GM20000 (cell line): ENCODE data around the gene RAB3IP.

Experiments used
- DNase-seq: peaks from one replicate; pipeline ENCODE4 v3.0.0; 2012; ENCODE audit warnings: low spot score
- CTCF ChIP-seq: IDR thresholded peaks from 2 replicates; pipeline ENCODE4 v1.5.1; 2012; ENCODE audit warnings: mild to moderate bottlenecking, control low read depth; ENCODE audit errors: extremely low read depth, missing control alignments

RAB3IP gene

GRCh38 chr12:69726922-69727321, 11.7 kb upstream of the RAB3IP start:
- no peak for DNase-seq
- no peak for TF ChIP-seq CTCF

DNA sequence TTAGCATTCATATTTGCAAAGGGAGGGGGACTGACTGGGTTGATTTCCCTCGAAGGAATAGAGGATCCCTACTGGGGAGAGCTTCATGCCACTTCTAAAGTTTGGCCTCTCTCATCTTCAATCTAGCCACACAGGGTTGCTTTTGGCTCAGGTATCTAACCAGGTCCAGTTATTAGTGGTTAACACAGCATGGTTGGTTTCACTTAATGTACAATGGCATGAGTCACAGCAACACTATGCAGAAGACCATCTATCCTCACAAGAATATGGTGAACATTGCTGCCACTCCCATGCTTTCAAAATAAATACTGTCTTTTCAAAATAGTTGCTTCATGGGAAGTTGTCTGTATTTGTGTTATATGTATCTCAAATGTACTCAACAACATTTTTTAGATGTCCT, 6.6 kb upstream of the RAB3IP start:
- no peak for DNase-seq
- no peak for TF ChIP-seq CTCF

DNA sequence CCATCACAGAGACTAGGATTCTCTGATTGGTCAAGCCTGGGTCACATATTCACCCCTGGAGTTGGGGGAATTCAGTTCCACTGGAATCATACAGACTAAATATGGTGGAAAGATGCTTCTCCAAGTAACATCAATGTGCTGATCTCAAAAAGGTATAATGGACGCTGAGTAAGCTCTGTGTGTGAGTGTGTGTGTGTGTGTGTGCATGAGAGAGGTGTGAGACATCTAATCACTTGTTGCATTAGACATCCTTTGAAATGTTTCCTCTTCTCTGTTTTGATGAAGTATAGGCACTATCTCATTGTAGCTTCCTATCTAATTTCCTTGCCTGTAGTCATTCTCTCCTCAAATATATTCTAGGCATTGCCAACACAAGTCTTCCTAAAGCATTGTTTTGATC, 5.0 kb upstream of the RAB3IP start:
- DNase-seq, result no peak
- TF ChIP-seq CTCF, result no peak

DNA sequence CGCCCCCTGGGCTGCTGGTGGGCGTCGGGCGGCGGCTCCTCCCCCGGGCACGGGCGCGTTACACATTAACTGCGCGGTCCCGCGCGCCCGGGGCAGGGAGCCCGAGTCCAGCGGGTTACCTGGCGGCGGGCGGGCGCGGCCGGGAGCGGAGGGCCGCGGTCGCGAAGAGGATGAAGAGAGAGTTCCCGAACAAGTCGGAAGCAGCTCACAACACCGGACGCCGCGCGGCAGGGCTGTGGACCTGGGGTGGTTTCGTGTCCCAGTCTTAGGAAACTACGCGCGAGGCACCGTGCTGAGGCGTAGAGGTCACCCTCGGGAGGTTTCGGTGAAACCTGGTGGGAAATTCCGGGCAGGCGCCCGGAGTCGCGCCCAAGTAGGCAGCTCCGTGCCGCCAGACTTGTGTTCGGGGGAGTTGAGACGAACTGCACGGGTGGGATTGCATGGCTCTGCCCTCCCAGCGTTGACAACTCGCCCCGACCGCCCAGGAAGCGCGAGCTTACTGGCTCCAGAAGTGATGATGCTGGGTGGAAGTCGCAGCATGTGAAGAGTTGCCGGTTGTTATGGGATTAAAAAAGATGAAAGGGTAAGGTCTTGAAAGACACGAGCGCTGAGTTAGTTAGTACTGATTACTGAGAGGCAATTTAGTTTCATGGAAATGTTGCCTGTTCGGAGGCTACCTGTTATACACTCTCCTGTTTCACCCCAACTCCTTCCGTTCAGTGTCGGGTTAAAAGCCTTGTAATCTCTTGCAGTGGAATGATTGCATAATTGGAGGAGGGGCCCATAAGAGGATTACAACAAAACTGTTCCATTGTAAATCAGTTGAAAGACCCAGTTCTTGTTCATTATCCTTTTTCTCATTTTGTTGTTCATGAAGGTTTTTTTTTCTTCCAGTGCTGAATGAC, 879 bp downstream of the RAB3IP start:
- peak; percentile 71 for DNase-seq
- no peak for TF ChIP-seq CTCF

DNA sequence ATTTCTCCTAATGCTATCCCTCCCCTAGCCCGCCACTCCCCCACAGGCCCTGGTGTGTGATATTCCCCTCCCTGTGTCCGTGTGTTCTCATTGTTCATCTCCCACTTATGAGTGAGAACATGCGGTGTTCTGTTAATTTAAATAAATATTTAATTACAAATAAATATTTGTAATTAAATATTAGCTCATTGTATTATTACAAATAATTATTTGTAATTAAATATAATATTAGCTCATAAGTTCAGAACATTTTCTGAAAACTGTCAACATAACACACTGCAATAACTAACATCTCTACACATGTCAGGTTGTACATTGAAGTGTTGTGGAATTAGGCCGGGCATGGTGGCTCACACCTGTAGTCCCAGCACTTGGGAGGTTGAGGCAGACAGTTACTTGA, 5.4 kb downstream of the RAB3IP start:
- no peak for DNase-seq
- no peak for TF ChIP-seq CTCF

DNA sequence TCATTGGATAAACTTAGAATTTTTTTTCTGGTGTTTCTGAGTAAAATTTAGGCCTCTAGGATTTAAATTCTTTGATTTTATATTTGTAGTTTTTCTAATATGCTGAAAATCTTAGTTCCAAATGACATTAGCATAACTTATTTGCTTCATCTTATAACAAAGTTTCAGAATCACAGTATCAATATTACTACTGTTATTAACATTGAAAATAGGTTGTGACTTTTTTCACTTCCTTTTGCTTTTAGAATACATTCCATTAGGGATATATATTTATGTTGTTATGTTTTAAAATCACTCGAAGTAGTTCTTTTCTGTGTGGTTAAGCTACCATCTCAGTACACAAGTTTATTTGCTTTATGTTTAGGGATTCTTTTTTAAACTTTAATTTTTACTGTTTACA, 12.8 kb downstream of the RAB3IP start:
- no peak for DNase-seq
- no peak for TF ChIP-seq CTCF

GRCh38 chr12:69755302-69755701, 16.6 kb downstream of the RAB3IP start:
- DNase-seq, result no peak
- TF ChIP-seq CTCF, result no peak
